ENCODE data around the gene ALS2CL. TPM values are rescaled to one million over a fixed set of nuclear protein-coding genes. Genes with fewer than 3 reads are reported as not detected.

Gene ALS2CL
- total and polyA plus RNA-seq, 2 donors (not counting 3 experiments of a cell fraction or from before 2014, with no cell fraction given): 7.8 to 10.1 TPM

DNA sequence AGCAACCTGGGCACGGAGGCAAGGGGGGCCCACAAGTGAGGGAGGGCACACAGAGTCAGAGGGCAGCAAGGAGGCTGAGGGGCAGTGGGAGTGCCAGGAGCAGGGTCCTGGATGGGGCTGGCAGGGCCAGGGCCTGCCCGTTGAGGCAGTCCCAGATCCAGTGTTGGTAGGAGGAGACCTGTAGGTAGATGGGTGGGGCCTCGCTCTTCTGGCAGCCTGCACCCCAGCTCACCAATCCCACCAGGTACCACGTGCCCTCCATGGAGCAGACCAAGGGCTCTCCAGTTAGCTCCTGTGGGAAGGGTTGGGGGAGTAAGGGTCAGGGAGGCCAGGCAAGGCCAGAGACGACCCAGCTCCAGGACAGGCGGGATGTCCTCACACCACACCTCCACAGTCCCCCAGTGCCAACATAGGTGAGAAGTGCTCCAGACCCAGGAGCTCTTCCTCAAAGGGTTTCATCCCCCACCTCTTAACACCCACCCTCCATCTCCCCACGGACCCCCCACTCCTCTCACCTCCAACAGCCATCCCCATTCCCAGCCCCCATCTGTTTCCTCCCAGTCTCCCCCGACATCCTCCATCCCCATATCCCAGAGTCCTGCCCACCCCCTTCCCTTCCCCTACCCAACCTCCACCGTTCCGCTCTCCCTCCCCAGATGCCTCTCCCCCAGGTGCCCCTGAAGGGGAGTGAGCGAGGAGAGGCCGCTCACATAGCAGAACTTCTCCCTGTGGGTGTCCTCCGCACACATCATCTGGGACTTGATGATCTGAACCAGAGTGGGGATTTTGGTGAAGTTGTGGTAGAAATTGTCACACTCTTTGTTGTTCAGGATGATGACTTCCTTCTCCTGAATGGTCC lies 18.9 kb upstream of the ALS2CL start:
- no peak overlapping the region for H3K4me2 ChIP-seq (ENCODE audit: insufficient read depth, low read length)
- TF ChIP-seq MYC (IDR thresholded peaks at IDR 0.05; ENCODE audit: low read depth, low read length) (no peak), GATA2 (IDR thresholded peaks at IDR 0.05; ENCODE audit: insufficient read depth, insufficient read length, low read depth, low read length) (no peak), JUN (IDR thresholded peaks at IDR 0.05; ENCODE audit: borderline replicate concordance, insufficient read depth, insufficient read length, low read depth) (no peak), FOS (IDR thresholded peaks at IDR 0.05; ENCODE audit: borderline replicate concordance, insufficient read depth, low read length) (no peak)
- TF ChIP-seq, protein P1, sequence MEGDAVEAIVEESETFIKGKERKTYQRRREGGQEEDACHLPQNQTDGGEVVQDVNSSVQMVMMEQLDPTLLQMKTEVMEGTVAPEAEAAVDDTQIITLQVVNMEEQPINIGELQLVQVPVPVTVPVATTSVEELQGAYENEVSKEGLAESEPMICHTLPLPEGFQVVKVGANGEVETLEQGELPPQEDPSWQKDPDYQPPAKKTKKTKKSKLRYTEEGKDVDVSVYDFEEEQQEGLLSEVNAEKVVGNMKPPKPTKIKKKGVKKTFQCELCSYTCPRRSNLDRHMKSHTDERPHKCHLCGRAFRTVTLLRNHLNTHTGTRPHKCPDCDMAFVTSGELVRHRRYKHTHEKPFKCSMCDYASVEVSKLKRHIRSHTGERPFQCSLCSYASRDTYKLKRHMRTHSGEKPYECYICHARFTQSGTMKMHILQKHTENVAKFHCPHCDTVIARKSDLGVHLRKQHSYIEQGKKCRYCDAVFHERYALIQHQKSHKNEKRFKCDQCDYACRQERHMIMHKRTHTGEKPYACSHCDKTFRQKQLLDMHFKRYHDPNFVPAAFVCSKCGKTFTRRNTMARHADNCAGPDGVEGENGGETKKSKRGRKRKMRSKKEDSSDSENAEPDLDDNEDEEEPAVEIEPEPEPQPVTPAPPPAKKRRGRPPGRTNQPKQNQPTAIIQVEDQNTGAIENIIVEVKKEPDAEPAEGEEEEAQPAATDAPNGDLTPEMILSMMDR (IDR thresholded peaks at IDR 0.05; ENCODE audit: extremely low read depth in 1 of 2, insufficient read depth in 1 of 2, low read depth in 1 of 2, low read length in 2 of 2): no peak
- TF ChIP-seq, protein P2, sequence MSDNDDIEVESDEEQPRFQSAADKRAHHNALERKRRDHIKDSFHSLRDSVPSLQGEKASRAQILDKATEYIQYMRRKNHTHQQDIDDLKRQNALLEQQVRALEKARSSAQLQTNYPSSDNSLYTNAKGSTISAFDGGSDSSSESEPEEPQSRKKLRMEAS (IDR thresholded peaks at IDR 0.05; ENCODE audit: insufficient read depth, insufficient read length): no peak
- H2AFZ ChIP-seq (ENCODE audit: low read depth, low read length): no peak overlapping the region
- H3K9ac ChIP-seq (replicated peaks; ENCODE audit: extremely low read depth, insufficient read depth, low read length): no peak overlapping the region
- no peaks in the 10 kb centered on the region for H3K36me3 ChIP-seq (ENCODE audit: control insufficient read depth in 2 of 2, extremely low read depth in 1 of 2, insufficient read depth in 2 of 2, low read length in 2 of 2)
- no peaks in the 10 kb centered on the region for H3K79me2 ChIP-seq (ENCODE audit: control insufficient read depth, insufficient read depth, low read length)
- intact Hi-C loops (cut with micrococcal nuclease): no loop called here
- H4K20me1 ChIP-seq (replicated peaks; ENCODE audit: control insufficient read depth, extremely low read depth, insufficient read depth, low read length): no peaks in the 10 kb centered on the region
- DNase-seq (ENCODE audit: low read depth, low spot score): no peak
- no peaks in the 10 kb centered on the region for H3K9me1 ChIP-seq (replicated peaks; ENCODE audit: control insufficient read depth, extremely low read depth, insufficient read depth, low read length)
- BruUV-seq (replicated peaks): no TSS peak
- POLR2A ChIA-PET: no interaction called here
- FAIRE-seq: no peak
- no peaks in the 10 kb centered on the region for H3K9me3 ChIP-seq (replicated peaks; ENCODE audit: control insufficient read depth, insufficient read depth, low read length)
- H3K4me3 ChIP-seq (replicated peaks in 1 of 3; ENCODE audit: insufficient read depth in 1 of 3, low read depth in 1 of 3, low read length in 3 of 3): no peak overlapping the region
- no peaks in the 10 kb centered on the region for H3K4me1 ChIP-seq (ENCODE audit: control insufficient read depth, extremely low read depth, insufficient read depth, low read length)
- H3K27ac ChIP-seq (ENCODE audit: insufficient read depth, low read depth, low read length): no peak overlapping the region
- CTCF ChIA-PET: no interaction called here
- dilution Hi-C loops (cut with MboI; ENCODE audit: extremely low pct_ligation_motif_present, low sequenced_read_pairs): no loop called here
- no peaks in the 10 kb centered on the region for H3K27me3 ChIP-seq (ENCODE audit: control insufficient read depth in 2 of 2, insufficient read depth in 2 of 2, low read length in 2 of 2)

Data from endothelial cell of umbilical vein (primary cell).